Measurements from ENCODE around the gene SH3D19.
"Not testable (repeated sequence)": the region's sequence is repeated elsewhere in the genome, so short reads cannot be mapped to it uniquely, and the experiment has no call there.

SH3D19 gene

GRCh38 chr4:151143811-151144210, 181.6 kb downstream of the SH3D19 start:
- no peak for FAIRE-seq

DNA sequence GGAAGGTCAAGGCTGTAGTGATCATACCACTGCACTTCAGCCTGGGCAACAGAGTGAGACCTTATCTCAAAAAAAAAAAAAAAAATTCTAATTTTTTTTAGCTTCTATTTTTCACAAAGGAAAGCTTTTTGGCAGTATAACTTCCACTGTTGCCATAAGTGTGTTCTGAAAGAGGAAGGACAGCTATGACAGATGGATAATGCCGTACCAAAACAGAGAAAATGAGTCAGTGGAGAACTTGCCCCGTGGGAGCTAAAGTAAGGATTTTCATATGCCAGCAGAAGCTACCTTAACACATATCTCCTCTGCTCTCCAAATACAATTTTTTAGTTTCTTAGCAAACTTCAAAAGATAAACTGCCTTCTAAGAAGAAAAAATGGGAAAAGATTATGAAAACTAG, 182.2 kb downstream of the SH3D19 start:
- FAIRE-seq, result no peak

DNA sequence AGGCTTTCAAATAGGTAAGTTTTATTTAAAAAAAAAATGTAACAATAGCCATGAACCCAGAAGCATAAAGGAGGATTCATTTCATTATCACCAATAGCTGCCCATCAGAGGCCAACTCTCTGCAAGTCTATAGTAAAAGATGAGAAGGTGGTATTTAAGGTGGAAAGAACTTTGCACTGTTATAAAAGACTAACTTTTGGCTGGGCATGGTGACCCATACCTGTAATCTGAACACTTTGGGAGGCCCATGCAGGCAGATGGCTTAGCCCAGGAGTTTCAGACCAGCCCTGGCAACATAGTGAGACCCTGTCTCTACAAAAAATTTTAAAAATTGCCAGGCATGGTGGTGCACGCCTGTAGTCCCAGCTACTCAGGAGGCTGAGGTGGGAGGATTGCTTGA, 182.6 kb downstream of the SH3D19 start:
- no peak for FAIRE-seq

GRCh38 chr4:151139814-151140213, 185.6 kb downstream of the SH3D19 start:
- FAIRE-seq, result no peak

- FAIRE-seq, result not testable (repeated sequence)
Observed at GRCh38 chr4:151136048-151136447, 189.4 kb downstream of the SH3D19 start.

DNA sequence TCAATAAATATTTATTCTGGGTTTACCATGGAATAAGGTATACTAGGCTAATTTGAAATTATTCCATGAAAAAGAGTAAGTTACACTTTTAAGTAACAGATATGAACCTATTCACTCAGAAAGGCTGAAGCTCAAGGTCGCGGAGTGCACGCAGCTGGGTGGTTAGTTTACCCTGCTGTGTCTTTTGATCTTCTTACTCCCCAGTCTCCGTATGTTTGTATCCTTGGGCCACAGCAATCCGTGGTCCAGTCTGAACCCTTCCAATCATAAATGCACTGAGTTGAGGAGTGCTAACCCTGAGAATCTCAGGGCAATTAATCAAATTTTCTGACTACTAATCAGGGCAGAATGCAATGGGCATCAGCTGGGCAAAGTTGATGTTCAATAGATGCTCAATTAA, 192.1 kb downstream of the SH3D19 start:
- no peak for FAIRE-seq

DNA sequence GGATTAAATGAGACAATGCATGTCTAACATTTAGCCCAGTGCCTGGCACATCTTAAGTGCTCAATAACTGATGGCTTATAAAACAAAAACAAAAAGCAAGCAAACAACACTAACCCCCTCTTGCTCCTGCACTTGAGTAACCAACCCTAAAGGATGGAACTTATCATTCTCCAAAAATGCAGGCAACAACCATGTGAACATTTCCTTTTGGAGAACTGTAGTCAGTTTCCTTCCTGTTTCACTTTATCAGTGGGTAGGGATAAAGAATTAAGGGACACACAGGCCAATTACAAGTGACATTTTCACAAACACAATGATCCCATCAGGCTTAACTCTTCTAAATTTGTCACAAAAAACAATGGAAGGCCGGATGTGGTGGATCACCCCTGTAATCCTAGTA, 195.6 kb downstream of the SH3D19 start:
- FAIRE-seq, result no peak

DNA sequence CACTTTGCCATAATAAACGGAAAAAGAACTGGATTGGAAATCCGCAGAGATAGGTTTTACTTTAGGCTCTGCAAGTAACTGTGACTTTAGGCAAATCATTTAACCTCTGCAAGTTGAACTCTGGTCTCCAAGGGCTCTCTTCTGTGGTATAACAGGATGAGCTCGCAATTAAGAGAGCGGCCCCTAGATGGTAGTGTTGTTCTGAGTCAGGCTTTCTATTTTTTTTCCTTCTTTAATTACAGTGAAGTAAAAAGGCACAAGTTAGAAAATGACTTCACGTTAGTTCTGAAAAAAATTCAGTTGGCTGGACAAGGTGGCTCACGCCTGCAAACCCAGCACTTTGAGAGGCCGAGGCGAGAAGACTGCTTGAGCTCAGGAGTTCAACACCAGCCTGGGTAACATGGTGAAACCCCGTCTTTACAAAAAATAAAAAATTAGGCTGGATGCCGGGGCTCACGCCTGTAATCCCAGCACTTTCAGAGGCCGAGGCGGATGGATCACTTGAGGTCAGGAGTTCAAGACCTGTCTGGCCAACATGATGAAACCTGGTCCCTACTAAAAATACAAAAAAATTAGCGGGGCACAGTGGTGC, 207.9 kb downstream of the SH3D19 start:
- no peak for FAIRE-seq

GRCh38 chr4:151114986-151115385, 210.4 kb downstream of the SH3D19 start:
- no peak for FAIRE-seq

- FAIRE-seq, result no peak
Observed at GRCh38 chr4:151114338-151114737, 211.1 kb downstream of the SH3D19 start.

DNA sequence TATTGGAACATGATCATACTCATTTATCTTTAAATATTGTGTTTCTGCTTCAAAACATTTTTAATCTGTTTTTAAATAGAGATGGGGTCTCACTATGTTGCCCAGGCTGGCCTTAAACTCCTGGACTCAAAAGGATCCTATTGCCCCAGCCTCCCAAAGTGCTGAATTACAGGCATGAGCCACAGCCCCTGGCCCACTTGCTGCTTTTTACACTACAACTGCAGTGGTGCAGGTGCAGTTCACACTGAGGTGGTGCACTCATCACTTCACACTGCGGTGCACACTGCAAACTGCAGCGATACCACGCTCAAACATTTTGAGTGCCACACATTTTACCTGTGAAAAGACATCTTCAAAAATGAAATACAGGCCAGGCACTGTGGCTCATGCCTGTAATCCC, 215.2 kb downstream of the SH3D19 start:
- no peak for FAIRE-seq

DNA sequence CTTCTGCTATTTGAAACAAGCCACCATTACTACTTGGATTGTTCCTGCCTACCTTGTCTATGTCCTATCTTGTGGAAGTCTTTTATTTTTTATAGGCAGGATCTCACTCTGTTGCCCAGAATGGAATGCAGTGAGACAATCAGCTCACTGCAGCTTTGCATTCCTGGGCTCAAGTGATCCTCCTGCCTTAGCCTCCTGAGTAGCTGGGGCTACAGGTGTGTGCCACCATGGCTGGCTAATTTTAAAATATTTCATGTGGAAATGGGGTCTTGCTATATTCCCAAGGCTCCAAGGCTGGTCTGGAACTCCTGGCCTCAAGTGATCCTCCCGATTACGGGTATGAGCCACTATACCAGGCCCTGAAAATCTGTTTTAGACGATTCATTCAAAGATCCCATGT, 218.3 kb downstream of the SH3D19 start:
- FAIRE-seq, result no peak

DNA sequence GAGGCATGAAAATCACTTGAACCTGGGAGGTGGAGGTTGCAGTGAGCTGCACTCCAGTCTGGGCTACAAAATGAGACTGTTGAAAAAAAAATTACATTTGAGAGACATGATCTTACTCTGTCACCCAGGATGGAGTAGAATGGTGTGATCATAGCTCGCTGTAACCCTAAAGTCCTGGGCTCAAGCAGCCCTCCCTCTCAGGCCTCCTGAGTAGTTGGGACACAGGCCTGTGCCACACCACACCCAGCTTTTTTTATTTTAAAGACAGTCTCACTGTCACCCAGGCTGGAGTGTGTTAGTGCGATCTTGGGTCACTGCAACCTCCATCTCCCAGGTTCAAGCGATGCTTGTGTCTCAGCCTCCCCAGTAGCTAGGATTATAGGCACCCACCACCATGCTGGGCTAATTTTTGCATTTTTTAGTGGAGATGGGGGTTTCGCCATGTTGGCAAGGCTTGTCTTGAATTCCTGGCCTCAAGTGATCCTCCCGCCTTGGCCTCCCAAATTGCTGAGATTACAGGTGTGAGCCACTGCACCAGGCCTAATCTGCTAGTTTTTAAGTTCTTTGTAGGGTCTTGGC, 219.9 kb downstream of the SH3D19 start:
- no peak for FAIRE-seq

- no peak for FAIRE-seq
Observed at GRCh38 chr4:151104621-151105020, 220.8 kb downstream of the SH3D19 start.

DNA sequence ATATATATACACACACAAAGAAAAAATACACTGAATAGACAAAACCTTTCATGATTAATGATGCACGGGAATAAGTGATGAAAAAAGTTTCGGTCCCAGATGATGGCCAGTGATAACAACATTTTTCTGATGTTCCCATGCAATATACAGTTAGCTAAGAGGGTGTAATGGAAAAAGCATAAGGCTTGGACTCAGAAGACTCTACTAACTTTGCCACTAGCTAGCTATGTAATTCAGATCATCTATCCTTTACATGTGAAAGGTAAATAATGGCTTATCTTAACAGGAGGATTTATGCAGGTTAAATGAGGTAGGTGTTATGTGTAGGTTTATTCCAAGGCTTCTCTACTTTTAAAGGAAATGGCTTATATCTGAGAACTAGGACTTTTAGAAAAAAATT, 221.6 kb downstream of the SH3D19 start:
- no peak for FAIRE-seq

DNA sequence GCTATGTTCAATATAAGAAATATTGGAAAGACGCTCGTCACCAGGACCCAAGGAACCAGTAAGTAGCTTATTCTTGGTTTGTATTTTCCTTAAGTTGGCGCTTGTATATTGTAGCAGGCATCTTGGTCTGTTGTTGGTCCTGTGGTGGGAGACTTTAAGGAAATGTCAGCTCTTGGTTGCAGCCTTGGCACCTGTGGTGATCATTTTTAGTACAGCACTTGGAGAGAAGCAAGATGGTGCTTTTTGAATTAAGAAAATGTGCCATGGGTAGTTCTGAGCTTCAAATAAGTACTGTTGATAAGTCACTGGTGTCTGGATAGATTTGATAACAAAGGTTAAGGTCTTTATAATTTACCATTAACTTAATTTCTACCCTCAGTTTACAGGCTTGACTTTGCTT, 224.9 kb downstream of the SH3D19 start:
- FAIRE-seq, result no peak

DNA sequence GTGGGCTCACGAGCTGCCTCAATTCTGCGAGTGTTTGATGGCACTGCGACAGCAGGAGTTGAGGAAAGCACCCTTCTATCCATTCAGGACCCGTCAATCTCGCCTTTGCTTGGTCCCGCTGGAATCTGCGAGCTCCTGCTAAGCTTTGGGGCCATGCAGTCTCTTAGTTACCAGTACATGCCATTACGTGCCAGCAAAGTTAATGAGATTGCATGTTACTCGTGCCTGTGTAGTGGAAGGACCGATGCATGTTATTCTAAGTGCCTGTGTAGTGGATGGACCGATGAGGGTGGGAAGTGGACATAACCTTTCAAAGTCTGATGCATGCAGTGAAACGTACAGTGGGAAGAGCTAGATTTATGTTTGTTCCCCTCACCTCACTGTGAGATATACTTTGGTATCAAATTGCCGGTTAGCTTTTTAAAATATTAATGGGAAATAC, 225.4 kb downstream of the SH3D19 start:
- FAIRE-seq, result no peak

DNA sequence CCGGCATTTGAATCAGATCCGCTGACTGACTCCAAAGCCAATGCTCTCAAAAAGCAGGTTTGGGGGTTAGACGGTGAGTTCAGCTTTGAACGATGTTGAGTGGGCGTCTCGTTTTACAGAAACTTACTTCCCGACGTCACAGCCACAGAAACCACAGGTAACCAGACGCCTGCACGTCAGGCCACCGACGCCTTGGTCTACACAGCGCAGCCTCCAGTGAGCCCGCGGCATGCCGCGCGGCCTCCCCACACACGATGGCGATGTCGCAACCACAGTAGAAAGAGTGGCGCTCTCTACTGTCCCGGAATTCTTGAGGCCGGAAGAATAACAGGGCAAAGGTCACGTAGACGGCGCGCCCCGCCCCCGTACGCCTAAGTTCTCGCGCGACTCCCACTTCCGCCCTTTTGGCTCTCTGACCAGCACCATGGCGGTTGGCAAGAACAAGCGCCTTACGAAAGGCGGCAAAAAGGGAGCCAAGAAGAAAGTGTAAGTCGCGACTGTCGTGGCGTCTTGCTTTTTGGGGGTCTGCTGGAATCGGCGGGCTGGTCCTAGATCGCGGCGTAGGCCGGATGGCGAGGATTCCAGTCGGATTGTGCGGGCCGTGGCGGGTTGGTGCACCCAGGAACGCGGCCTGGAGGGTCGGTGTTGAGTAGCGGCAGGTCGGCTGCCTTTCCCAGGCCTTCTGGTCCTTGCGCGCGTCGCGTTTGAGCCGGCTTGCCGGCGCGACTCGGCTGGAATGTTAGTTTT, 226.0 kb downstream of the SH3D19 start, which contains the start of gene RPS3A:
Gene RPS3A, plus strand, starts transcription at position 400 of the 747 bp plus-strand sequence. Its CDS starts 25 bp downstream, at position 425.
- FAIRE-seq, result peak; percentile 80

DNA sequence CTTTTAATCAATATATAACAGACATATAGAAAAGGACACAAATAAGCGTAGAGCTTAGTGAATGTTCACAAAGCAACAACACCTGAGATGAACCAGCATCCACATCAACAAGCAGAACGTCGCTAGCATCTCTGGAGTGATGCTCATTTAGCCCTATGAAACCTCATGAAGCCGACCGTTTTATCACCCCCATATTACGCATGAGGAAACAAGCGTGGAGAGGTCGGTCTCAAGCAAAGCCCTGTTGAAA, 226.5 kb downstream of the SH3D19 start:
- FAIRE-seq, result no peak

- FAIRE-seq, result no peak
Observed at GRCh38 chr4:151097759-151098158, 227.6 kb downstream of the SH3D19 start.

GRCh38 chr4:151095142-151095541, 230.3 kb downstream of the SH3D19 start:
- FAIRE-seq, result no peak

DNA sequence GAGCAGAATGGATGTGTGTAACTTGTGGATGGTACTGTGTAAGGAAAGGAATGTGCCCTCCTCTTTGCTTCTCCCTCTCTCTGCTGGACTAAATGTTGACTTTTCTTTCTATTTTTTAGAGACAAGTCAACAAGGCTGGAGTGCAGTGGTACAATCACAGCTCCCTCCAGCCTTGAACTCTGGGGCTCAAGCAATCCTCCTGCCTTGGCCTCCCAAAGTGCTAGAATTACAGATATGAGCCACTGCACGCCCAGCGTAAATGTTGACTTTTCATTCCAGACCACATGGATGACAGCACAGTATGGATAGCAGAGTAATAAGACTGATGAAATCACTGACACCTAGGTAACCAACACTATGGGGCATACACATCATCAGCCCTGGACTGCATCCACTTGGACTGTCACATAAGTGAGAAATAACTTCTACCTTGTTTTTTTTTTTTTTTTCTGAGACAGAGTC, 231.1 kb downstream of the SH3D19 start:
- no peak for FAIRE-seq

DNA sequence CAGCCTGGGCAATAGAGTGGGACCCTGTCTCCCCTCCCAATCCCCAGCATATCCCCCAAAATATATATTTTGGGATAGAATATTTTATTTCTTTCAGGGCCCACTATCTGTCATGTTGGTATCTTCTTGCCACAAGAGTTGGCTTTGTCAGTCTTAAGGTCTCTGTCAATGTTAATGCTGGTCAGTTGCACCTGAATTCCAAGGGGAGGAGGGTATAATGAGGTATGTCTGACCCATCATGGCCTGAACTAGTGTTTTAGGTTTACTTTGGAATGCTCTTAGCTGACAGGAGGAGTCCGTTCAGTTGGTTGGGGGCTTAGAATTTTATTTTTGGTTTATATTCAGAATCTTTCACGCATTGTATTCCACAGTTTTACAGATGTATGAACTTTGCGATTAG, 232.2 kb downstream of the SH3D19 start:
- no peak for FAIRE-seq

GRCh38 chr4:151092488-151092887, 232.9 kb downstream of the SH3D19 start:
- no peak for FAIRE-seq

Measured in colon (tissue), 2 donors.